HepG2 (cell line): Measurements from ENCODE around the gene MTR. TPM values are rescaled to one million over a fixed set of nuclear protein-coding genes. Genes with fewer than 3 reads are reported as not detected.

Experiments used
- GLI4 ChIP-seq: sonication (generic); formaldehyde crosslinking; IDR thresholded peaks from 2 replicates; pipeline ENCODE4 v1.5.1; 2020; ENCODE audit warnings: missing genetic modification reagents, mild to moderate bottlenecking, moderate library complexity, borderline replicate concordance
- NR2C2 ChIP-seq: sonication (generic); formaldehyde crosslinking; IDR thresholded peaks from 2 replicates; pipeline ENCODE4 v1.4.0; 2020; ENCODE audit warnings: missing genetic modification reagents, mild to moderate bottlenecking, moderate library complexity, borderline replicate concordance
- SKI ChIP-seq: fragments of 450-650 bp; IDR thresholded peaks from one replicate; pipeline ENCODE4 v1.6.1; 2018; ENCODE audit warnings: mild to moderate bottlenecking; ENCODE audit not compliant: partially characterized antibody
- SP2 ChIP-seq: sonication (generic); formaldehyde crosslinking; IDR thresholded peaks from 2 replicates; pipeline ENCODE4 v1.5.1; 2020; ENCODE audit warnings: mild to moderate bottlenecking, missing genetic modification reagents
- SRY ChIP-seq: sonication (generic); formaldehyde crosslinking; IDR thresholded peaks from 2 replicates; pipeline ENCODE4 v1.8.0; 2022; ENCODE audit warnings: mild to moderate bottlenecking, missing genetic modification reagents
- ZNF30 ChIP-seq: sonication (generic); formaldehyde crosslinking; IDR thresholded peaks from 2 replicates; pipeline ENCODE4 v1.5.0; 2020; ENCODE audit warnings: mild to moderate bottlenecking, missing genetic modification reagents
- ZNF350 ChIP-seq: sonication (generic); formaldehyde crosslinking; IDR thresholded peaks from 2 replicates; pipeline ENCODE4 v1.4.0; 2020; ENCODE audit warnings: mild to moderate bottlenecking, low read depth, missing genetic modification reagents, borderline replicate concordance
- ZNF510 ChIP-seq: sonication (generic); formaldehyde crosslinking; IDR thresholded peaks from 2 replicates; pipeline ENCODE4 v1.4.0; 2020; ENCODE audit warnings: low read depth, mild to moderate bottlenecking, missing genetic modification reagents
- ZNF549 ChIP-seq: sonication (generic); formaldehyde crosslinking; IDR thresholded peaks from 2 replicates; pipeline ENCODE4 v1.5.0; 2020; ENCODE audit warnings: missing genetic modification reagents
- ZNF615 ChIP-seq: sonication (generic); formaldehyde crosslinking; IDR thresholded peaks from 2 replicates; pipeline ENCODE4 v1.5.0; 2020; ENCODE audit warnings: mild to moderate bottlenecking, missing genetic modification reagents, borderline replicate concordance
- polyA plus RNA-seq, 8 experiments: library from polyadenylated mRNA; depleted of rRNA in 3 of 8; stranded (reverse) in 7 of 8; unstranded in 1 of 8; fragments of >200 nt; fragmentation: Illumina TruSeq in 4 of 8; extraction: Trizol in 4 of 8; gene quantifications; 2 replicates each; pipeline versions ENCODE4 v1.2.1 to v1.2.3, GENCODE V29; 2011 to 2016; ENCODE audit warnings: low read depth in 4 of 8, missing spikeins in 1 of 8, mixed read lengths in 1 of 8; ENCODE audit not compliant: insufficient read depth in 1 of 8
- total RNA-seq, 5 experiments: library from RNA; depleted of rRNA; stranded (reverse); fragments of >200 nt; fragmentation: Illumina TruSeq; extraction: Trizol; gene quantifications; 2 replicates each; pipeline ENCODE4 v1.2.3, GENCODE V29; 2016; ENCODE audit warnings: low read depth in 1 of 5
- TF ChIP-seq, protein P1 (sequence below): sonication (generic); formaldehyde crosslinking; IDR thresholded peaks from 2 replicates; pipeline ENCODE4 v1.5.0; 2020; ENCODE audit warnings: mild to moderate bottlenecking, low read depth, missing genetic modification reagents, borderline replicate concordance
- TF ChIP-seq, protein P2 (sequence below): sonication (generic); IDR thresholded peaks from 2 replicates; pipeline ENCODE4 v1.6.1; 2016; ENCODE audit warnings: low read depth, borderline replicate concordance
- TF ChIP-seq, protein P3 (sequence below): sonication (generic); formaldehyde crosslinking; IDR thresholded peaks from 2 replicates; pipeline ENCODE4 v1.4.0; 2020; ENCODE audit warnings: missing genetic modification reagents, borderline replicate concordance
- TF ChIP-seq, protein P4 (sequence below): sonication (generic); formaldehyde crosslinking; IDR thresholded peaks from 2 replicates; pipeline ENCODE4 v1.4.0; 2020; ENCODE audit warnings: mild to moderate bottlenecking, missing genetic modification reagents
- TF ChIP-seq, protein P5 (sequence below): sonication (generic); formaldehyde crosslinking; conservative IDR thresholded peaks from 2 replicates; pipeline ENCODE4 v1.8.0; 2022; ENCODE audit warnings: missing genetic modification reagents
- TF ChIP-seq, protein P6 (sequence below): sonication (generic); formaldehyde crosslinking; IDR thresholded peaks from 2 replicates; pipeline ENCODE4 v1.4.0; 2020; ENCODE audit warnings: missing genetic modification reagents
- TF ChIP-seq, protein P7 (sequence below): sonication (generic); formaldehyde crosslinking; IDR thresholded peaks from 2 replicates; pipeline ENCODE4 v1.4.0; 2020; ENCODE audit warnings: missing genetic modification reagents

Gene MTR
- total and polyA plus RNA-seq, 2 of the 13 experiments (the other 11 are each of a cell fraction or from before 2014, with no cell fraction given), result 16.3 to 36.1 TPM

DNA sequence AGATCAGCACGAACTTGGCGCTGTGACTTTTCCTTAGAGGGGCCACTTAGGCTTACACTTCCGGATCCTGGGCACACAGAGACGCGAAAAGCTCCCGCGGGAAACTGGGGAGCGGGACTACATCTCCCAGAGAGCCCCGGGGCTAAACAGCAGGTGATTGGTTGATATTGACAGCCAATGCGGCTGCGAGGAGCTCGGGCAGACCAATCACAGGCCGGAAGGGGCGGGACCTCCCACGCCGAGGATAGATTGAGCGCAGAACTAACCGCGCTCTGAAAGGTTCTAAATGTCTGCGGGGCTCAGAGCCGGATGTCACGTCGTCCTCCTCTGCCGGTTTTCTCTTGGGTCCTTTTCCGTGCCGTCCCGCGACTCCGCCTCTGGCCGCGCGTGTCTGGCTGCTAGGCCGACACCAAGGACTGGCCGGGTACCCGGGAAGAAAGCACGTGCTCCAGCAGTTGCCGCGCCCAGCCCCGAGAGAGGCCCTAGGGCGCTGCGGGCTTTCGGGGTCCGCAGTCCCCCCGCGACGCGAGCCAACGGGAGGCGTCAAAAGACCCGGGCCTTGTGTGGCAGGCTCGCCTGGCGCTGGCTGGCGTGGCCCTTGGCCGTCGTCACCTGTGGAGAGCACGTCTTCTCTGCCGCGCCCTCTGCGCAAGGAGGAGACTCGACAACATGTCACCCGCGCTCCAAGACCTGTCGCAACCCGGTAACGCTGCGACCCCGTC lies at the start of gene MTR (continued):
- TF ChIP-seq, protein P1, sequence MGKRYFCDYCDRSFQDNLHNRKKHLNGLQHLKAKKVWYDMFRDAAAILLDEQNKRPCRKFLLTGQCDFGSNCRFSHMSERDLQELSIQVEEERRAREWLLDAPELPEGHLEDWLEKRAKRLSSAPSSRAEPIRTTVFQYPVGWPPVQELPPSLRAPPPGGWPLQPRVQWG (CRISPR knock-in tag), result no peak
- peak; percentile 92 for TF ChIP-seq NR2C2 (CRISPR knock-in tag)
- no peak for TF ChIP-seq ZNF549 (CRISPR knock-in tag)
- TF ChIP-seq, protein P2, sequence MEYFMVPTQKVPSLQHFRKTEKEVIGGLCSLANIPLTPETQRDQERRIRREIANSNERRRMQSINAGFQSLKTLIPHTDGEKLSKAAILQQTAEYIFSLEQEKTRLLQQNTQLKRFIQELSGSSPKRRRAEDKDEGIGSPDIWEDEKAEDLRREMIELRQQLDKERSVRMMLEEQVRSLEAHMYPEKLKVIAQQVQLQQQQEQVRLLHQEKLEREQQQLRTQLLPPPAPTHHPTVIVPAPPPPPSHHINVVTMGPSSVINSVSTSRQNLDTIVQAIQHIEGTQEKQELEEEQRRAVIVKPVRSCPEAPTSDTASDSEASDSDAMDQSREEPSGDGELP, result no peak
- peak; percentile 90 for TF ChIP-seq ZNF350
- TF ChIP-seq, protein P3, sequence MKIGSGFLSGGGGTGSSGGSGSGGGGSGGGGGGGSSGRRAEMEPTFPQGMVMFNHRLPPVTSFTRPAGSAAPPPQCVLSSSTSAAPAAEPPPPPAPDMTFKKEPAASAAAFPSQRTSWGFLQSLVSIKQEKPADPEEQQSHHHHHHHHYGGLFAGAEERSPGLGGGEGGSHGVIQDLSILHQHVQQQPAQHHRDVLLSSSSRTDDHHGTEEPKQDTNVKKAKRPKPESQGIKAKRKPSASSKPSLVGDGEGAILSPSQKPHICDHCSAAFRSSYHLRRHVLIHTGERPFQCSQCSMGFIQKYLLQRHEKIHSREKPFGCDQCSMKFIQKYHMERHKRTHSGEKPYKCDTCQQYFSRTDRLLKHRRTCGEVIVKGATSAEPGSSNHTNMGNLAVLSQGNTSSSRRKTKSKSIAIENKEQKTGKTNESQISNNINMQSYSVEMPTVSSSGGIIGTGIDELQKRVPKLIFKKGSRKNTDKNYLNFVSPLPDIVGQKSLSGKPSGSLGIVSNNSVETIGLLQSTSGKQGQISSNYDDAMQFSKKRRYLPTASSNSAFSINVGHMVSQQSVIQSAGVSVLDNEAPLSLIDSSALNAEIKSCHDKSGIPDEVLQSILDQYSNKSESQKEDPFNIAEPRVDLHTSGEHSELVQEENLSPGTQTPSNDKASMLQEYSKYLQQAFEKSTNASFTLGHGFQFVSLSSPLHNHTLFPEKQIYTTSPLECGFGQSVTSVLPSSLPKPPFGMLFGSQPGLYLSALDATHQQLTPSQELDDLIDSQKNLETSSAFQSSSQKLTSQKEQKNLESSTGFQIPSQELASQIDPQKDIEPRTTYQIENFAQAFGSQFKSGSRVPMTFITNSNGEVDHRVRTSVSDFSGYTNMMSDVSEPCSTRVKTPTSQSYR, result peak; percentile 11; the same call in 1 of the 2 replicates
- TF ChIP-seq SRY (CRISPR knock-in tag), result no peak
- TF ChIP-seq GLI4 (CRISPR knock-in tag), result peak; percentile 94
- no peak for TF ChIP-seq ZNF615 (CRISPR knock-in tag)
- TF ChIP-seq, protein P4, sequence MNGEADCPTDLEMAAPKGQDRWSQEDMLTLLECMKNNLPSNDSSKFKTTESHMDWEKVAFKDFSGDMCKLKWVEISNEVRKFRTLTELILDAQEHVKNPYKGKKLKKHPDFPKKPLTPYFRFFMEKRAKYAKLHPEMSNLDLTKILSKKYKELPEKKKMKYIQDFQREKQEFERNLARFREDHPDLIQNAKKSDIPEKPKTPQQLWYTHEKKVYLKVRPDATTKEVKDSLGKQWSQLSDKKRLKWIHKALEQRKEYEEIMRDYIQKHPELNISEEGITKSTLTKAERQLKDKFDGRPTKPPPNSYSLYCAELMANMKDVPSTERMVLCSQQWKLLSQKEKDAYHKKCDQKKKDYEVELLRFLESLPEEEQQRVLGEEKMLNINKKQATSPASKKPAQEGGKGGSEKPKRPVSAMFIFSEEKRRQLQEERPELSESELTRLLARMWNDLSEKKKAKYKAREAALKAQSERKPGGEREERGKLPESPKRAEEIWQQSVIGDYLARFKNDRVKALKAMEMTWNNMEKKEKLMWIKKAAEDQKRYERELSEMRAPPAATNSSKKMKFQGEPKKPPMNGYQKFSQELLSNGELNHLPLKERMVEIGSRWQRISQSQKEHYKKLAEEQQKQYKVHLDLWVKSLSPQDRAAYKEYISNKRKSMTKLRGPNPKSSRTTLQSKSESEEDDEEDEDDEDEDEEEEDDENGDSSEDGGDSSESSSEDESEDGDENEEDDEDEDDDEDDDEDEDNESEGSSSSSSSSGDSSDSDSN (CRISPR knock-in tag), result peak; percentile 82
- TF ChIP-seq ZNF30 (CRISPR knock-in tag), result 0 out of 2 replicates have a peak, but pooled peaks have one; percentile 71
- TF ChIP-seq ZNF510 (CRISPR knock-in tag), result peak; percentile 51; the same call in 1 of the 2 replicates
- TF ChIP-seq, protein P5, sequence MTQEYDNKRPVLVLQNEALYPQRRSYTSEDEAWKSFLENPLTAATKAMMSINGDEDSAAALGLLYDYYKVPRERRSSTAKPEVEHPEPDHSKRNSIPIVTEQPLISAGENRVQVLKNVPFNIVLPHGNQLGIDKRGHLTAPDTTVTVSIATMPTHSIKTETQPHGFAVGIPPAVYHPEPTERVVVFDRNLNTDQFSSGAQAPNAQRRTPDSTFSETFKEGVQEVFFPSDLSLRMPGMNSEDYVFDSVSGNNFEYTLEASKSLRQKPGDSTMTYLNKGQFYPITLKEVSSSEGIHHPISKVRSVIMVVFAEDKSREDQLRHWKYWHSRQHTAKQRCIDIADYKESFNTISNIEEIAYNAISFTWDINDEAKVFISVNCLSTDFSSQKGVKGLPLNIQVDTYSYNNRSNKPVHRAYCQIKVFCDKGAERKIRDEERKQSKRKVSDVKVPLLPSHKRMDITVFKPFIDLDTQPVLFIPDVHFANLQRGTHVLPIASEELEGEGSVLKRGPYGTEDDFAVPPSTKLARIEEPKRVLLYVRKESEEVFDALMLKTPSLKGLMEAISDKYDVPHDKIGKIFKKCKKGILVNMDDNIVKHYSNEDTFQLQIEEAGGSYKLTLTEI, result no peak
- TF ChIP-seq, protein P6, sequence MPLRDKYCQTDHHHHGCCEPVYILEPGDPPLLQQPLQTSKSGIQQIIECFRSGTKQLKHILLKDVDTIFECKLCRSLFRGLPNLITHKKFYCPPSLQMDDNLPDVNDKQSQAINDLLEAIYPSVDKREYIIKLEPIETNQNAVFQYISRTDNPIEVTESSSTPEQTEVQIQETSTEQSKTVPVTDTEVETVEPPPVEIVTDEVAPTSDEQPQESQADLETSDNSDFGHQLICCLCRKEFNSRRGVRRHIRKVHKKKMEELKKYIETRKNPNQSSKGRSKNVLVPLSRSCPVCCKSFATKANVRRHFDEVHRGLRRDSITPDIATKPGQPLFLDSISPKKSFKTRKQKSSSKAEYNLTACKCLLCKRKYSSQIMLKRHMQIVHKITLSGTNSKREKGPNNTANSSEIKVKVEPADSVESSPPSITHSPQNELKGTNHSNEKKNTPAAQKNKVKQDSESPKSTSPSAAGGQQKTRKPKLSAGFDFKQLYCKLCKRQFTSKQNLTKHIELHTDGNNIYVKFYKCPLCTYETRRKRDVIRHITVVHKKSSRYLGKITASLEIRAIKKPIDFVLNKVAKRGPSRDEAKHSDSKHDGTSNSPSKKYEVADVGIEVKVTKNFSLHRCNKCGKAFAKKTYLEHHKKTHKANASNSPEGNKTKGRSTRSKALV (CRISPR knock-in tag), result peak; percentile 78; the same call in 1 of the 2 replicates
- no peak for TF ChIP-seq SKI
- peak; percentile 96 for TF ChIP-seq SP2
- TF ChIP-seq, protein P7, sequence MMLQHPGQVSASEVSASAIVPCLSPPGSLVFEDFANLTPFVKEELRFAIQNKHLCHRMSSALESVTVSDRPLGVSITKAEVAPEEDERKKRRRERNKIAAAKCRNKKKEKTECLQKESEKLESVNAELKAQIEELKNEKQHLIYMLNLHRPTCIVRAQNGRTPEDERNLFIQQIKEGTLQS, result no peak
